HG03520 (cell line): ENCODE measurements around the gene PSMD5.

Experiments
- ATAC-seq: cut with Tn5 transposase; IDR thresholded peaks from one replicate; pipeline ENCODE4 v1.9.1; 2021; ENCODE audit warnings: mild to moderate bottlenecking, moderate library complexity; ENCODE audit not compliant: unreplicated experiment

The PSMD5 gene

DNA sequence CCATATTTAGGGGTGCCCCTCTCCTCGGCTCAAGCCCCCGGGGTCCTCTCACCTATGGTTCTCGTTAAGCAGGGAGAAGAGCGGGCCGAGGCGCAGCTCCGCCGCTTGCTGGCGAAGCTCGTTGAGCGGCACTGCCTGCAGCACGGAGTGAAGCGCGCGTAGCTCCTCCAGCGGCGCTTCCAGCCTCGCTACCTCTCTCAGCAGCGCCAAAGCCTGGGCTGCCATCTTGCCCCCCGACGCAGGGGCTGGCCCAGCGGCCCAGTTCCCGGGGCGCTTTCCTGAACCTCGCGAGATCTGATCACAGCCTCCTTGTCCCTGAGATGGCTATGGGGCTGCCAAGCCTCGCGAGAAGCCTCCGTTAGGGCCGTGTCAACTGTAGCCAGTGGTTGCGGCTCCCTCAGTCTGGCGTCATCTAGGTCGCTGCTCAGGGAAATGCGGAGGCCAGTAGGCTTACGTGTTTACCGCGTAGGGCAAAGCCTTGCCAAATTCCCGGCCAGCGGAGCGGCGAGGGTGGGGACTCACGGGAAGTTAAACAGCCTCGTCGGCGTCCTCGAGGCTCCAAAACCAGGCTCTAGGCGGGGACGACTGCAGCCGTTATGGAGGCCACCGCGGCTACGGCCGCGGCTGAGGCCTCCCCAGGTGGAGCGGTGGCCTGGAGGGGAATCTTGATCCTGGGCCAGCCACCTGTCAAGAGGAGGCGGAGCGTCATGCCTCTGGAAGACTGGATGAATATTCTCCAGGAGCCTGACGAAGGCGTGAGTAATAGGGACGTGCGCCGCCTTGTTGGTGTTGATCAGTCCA, at the start of gene PSMD5:
Gene PSMD5 (minus strand): TSS at position 238 of the 801 bp plus-strand sequence. CDS start 13 bp downstream, at position 225.
- ATAC-seq, result peak; percentile 98

DNA sequence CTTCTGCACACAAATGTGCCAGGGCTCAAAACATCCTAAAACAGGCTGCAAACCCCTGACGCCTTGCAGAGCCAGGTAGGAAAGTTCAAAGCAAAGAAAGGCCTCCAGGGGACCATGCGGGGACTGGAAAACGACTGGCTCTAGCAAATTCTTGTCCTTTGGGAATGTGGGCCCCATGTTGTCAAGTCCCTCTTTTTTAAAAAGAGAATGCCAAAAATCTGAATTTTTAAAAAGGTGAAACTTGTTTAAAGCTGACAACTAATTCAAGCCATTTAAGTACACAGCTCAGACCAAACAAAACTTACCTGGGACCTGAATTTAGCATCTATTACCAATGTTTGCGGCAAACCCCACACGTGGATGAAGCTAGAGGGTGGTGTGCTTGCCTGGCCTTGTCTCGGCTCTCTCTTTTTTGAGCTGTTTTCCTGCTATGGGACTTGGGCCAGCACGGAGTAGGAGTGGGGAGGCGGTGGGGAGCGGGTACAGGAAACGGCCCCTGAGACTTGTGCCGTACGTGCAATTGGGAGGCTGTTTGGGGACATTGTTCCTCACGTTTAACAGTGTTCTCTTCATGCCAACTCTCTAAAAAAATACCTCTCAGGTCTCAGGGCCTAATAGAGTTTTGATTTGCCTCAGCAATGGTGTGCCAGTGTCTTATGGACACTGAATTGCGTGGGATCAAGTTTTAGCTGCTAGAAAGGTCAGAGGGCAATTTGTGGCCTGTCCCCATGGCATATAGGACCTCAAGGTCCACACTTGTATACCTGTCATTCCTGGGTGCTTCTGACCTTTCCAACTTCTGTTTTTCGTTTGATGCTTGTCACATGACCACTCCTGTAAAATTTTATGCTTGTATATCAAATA, 49.4 kb upstream of the PSMD5 start:
- peak; percentile 18 for ATAC-seq

- no peak for ATAC-seq
Observed at GRCh38 chr9:120891245-120891883, 48.6 kb upstream of the PSMD5 start.

GRCh38 chr9:120890320-120891244, 47.9 kb upstream of the PSMD5 start:
- no peak for ATAC-seq

- ATAC-seq, result no peak
Observed at GRCh38 chr9:120889606-120890271, 47.0 kb upstream of the PSMD5 start.

DNA sequence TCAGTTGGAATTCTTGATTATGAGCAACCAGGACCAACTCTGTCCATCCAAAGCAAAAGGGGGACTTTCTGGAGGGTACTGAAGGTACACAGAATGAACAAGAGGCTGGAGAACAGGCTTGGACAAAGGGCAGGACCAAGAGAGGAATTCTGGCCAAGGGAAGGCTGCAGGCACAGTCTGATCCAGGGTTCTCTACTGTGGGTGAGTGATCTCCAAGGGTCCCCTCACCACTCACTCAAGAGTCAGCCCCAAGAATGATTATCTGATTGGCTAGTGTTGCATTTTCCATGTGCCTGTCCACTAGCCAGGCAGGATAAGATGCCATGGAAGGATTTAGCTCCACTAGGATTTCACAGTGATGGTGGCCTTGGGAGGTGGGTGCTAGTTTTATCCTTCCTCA, 45.9 kb upstream of the PSMD5 start:
- no peak for ATAC-seq

GRCh38 chr9:120886490-120886967, 43.8 kb upstream of the PSMD5 start:
- ATAC-seq, result no peak

- ATAC-seq, result no peak
Observed at GRCh38 chr9:120885958-120886357, 43.2 kb upstream of the PSMD5 start.

- ATAC-seq, result no peak
Observed at GRCh38 chr9:120885457-120885856, 42.7 kb upstream of the PSMD5 start.

DNA sequence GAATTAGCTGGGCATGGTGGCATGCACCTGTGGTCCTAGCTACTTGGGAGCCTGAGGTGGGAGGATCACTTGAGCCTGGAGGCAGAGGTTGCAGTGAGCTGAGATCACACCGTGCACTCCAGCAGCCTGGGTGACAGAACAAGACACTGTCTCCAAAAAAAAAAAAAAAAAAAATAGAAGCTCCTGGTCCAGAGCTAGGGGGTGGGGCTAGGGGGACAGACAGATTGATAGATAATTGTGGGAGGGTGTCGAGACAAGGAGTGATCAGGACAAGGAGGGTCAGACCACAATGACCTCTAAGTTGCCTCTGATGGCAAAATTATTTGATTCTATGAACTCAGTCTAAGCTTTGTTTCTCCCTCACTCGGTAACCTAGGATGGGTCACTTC, 40.9 kb upstream of the PSMD5 start:
- ATAC-seq, result no peak

DNA sequence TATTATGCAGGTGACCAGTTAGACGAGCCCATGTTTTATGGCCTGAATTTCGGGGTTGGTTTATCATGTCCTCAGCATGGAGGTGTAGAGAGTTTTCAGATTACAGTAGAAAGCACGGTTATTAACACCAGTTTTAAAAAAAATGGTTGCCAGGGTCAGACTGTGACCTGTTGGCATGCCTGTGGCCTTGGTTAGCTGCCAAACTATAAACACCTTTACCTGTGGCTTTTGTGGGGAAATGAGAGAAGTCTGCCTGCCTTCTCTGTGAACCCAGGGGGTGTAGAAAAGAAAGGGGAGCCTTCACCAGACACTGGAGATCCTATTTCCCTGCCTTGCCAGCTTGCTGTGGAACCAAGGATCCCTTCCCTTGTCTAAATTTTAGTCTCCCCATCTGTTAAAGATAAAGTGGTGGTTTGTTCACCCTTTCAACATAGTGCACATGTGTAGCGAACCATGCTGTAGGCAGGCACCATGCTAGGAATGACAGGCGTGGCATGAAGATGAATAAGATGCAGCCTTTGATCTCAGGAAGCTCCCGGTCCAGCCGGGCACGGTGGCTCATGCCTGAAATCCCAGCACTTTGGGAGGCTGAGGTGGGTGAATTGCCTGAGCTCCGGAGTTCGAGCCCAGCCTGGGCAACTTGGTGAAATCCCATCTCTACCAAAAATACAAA, 40.3 kb upstream of the PSMD5 start:
- no peak for ATAC-seq

DNA sequence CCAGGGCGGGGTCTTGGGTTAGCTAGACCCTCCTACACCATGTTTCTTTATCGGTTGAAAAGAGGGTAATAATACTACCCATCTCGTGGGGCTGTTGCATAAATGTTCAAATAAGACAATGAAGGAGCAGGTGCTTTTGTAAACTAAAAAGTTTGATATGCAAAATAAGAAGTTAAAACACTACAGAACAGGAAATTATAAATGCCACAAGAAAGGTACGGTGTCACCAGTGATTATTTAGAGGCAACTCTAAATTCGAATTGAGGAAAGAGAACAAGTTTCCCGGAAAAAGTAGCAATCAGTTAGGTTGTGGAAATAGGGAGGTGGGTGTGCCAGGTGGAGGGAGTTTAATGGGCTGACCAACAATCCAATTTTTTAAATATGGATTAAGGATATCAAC, 36.7 kb upstream of the PSMD5 start:
- ATAC-seq, result no peak

DNA sequence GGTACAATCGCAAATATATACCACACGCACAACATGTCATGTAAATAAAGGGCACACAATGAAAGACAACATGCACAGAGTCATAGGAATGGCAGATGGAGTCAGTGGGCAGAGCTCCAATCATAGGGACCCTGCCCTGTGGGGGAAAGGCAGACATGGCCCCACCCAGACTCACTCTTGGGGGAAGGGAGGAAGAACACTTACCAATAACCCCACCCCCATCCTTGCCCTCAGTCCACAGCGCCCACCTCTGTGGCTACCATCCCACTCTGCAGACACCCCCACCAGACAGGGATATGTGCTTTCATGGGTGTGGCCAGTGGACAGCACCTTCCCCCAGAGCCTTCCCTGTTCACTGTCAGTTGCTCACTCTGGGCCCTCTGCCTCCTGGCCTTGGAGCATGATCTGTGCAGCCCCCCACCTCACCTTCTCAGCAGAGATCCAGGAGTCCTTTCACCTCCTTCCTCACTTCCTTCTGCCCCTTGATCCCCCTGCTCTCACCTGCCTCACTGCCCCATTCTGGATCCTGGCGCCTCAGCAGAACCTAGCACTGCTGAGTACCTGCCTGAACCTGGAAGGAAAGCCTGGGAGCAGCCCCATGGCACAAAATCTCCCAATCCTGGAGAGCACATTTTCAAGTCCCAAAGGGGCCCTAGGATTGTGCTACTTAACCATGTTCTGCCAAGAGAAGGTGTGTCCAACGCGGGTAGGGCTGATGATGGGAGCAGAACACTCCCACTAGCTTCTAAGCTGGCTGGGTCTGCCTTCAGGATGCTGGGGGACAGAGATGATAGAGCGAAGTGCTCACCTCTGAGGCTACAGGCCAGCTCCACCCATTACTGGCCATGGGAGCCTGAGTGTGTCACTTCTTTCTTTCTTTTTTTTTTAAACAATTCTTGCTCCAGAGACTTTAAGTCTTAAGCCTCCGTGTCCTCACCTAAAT, 35.7 kb upstream of the PSMD5 start:
- no peak for ATAC-seq

DNA sequence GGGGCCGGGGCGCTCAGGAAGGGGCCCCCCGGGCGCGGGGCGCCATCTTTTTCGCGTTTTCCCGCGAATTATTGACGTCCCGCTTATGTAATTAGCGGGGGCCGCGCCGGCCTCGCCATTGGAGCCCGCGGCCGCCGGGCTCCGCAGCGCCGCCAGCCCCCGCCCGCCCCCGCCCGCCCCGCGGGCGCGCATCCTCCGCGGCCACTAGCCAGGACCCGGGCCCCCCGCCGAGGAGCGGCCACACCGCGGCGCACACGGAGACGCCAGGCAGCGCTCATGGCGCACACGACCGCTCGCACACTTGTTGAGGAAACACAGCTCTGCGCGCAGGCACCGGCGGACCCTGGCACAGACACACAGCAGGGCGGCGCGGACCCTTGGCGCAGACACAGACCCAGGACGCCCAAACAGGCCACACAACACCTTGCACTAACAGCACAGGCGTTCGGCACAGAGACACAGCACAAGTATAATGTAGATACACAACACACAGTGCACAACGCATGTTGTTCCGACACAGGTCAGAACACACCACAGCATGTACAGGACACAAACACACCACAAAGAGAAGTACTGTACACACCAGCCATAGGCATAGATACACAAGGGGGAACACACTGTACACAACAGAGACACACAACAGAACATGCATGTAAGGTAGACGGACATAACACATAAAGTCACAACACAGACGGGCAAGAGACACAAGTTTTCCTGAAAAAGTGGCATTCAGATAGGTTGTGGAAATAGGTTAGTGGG, 34.7 kb upstream of the PSMD5 start:
- ATAC-seq, result peak; percentile 35

DNA sequence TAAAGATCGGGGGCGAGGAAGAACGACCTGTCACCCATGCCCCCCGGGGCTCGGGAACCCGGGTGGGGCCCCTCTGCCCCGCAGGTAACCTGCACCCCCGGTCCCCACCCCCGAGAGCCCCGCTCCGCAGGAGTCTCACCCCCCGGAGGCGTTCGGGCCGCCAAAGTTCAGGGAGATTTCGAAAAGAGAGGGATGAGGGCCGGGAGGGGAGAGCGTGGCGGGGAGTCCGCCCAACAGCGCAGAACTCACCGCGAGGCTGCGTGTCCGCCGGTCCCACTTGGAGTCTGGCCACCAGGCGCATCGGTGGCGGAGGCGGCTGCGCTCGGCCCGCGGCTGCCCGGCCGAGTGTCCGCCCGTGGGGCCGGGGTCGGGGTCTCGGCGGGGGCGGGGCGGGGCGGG, 34.1 kb upstream of the PSMD5 start, which contains the start of gene PHF19:
Gene PHF19 (minus strand): TSS at position 347 of the 399 bp plus-strand sequence. CDS start 2,447 bp downstream, outside the sequence.
- peak; percentile 9 for ATAC-seq

- ATAC-seq, result peak; percentile 47
Observed at GRCh38 chr9:120875954-120876841, 33.5 kb upstream of the PSMD5 start.
